SU-DHL-6 (cell line): ENCODE measurements around the gene VPS13D.

Source experiments
- H2AFZ ChIP-seq: fragments of 200-600 bp; sonication (generic); 2 replicates; pipeline ENCODE4 v1.6.1; 2014; ENCODE audit warnings: low read depth, mild to moderate bottlenecking, moderate library complexity, mixed read lengths, antibody characterized with exemption, low read length; ENCODE audit not compliant: severe bottlenecking
- H3F3A ChIP-seq: fragments of 200-600 bp; shearing (Covaris generic); 2 replicates; pipeline ENCODE4 v1.6.0; 2016; ENCODE audit warnings: antibody characterized with exemption, mild to moderate bottlenecking; ENCODE audit not compliant: insufficient read depth
- H3K27ac ChIP-seq: fragments of 200-600 bp; sonication (generic); 2 replicates; pipeline ENCODE4 v1.5.1; 2016; ENCODE audit warnings: low read depth, mild to moderate bottlenecking, low read length, moderate library complexity, mixed read lengths
- H3K27me3 ChIP-seq: fragments of 200-600 bp; sonication (generic), shearing (Covaris generic); 2 replicates; pipeline ENCODE4 v1.6.0; 2014; ENCODE audit warnings: mild to moderate bottlenecking, low read length
- H3K36me3 ChIP-seq: fragments of 200-600 bp; sonication (generic); 2 replicates; pipeline ENCODE4 v1.6.1; 2014; ENCODE audit warnings: mild to moderate bottlenecking, low read length, mixed read lengths
- H3K4me2 ChIP-seq: fragments of 300-600, 200-600 bp; shearing (Covaris generic), sonication (generic); 2 replicates; pipeline ENCODE4 v1.6.0; 2014; ENCODE audit warnings: low read length, low read depth, mild to moderate bottlenecking; ENCODE audit not compliant: poor library complexity, severe bottlenecking
- H3K4me3 ChIP-seq: fragments of 200-600 bp; sonication (generic); 2 replicates; pipeline ENCODE4 v1.5.1; 2014; ENCODE audit warnings: antibody characterized with exemption, low read length, mild to moderate bottlenecking, mixed read lengths; ENCODE audit not compliant: insufficient read depth, poor library complexity, severe bottlenecking
- H3K79me2 ChIP-seq: fragments of 200-600 bp; sonication (generic); 2 replicates; pipeline ENCODE4 v1.6.1; 2014; ENCODE audit warnings: mild to moderate bottlenecking, low read length, moderate library complexity; ENCODE audit not compliant: insufficient read depth
- H3K9ac ChIP-seq: fragments of 200-600 bp; sonication (generic); 2 replicates; pipeline ENCODE4 v1.7.0; 2014; ENCODE audit warnings: mild to moderate bottlenecking, low read length
- H3K9me2 ChIP-seq: fragments of 200-600 bp; sonication (generic); replicated peaks from 2 replicates; pipeline ENCODE4 v1.6.1; 2014; ENCODE audit warnings: low read length; ENCODE audit not compliant: insufficient read depth
- H3K9me3 ChIP-seq: fragments of 200-600 bp; sonication (generic); 2 replicates; pipeline ENCODE4 v1.6.1; 2014; ENCODE audit warnings: low read length, mixed read lengths; ENCODE audit not compliant: insufficient read depth
- H4K20me1 ChIP-seq: fragments of 200-600 bp; sonication (generic); 2 replicates; pipeline ENCODE4 v1.6.1; 2014; ENCODE audit warnings: low read depth, mild to moderate bottlenecking, antibody characterized with exemption, low read length, moderate library complexity, mixed read lengths
- CTCF ChIP-seq: fragments of 200-600 bp; sonication (generic); IDR thresholded peaks from one replicate; pipeline ENCODE4 v1.5.1; 2017; ENCODE audit warnings: antibody characterized with exemption, mild to moderate bottlenecking, low read length, moderate library complexity; ENCODE audit not compliant: insufficient read depth, poor library complexity, severe bottlenecking
- EZH2phosphoT487 ChIP-seq: fragments of 200-600 bp; sonication (generic), shearing (Covaris generic); conservative IDR thresholded peaks from 2 replicates; pipeline ENCODE4 v1.6.1; 2018; ENCODE audit warnings: mild to moderate bottlenecking, antibody characterized with exemption, low read length, moderate library complexity, mixed read lengths

VPS13D gene

GRCh38 chr1:12439073-12439472 lies 209.2 kb downstream of the VPS13D start:
- H3K4me2 ChIP-seq = no peak overlapping the region
- no peak overlapping the region for H3K4me3 ChIP-seq
- H3K27ac ChIP-seq = no peak overlapping the region

GRCh38 chr1:12441414-12442105 lies 211.7 kb downstream of the VPS13D start:
- Histone ChIP-seq H3K4me3 (no peak overlapping the region), H3F3A (no peaks in the 10 kb centered on the region), H3K79me2 (no peaks in the 10 kb centered on the region)

More at GRCh38 chr1:12439073-12439472, 209.2 kb downstream of the VPS13D start:
- Histone ChIP-seq H2AFZ (no peak overlapping the region), H3K9ac (no peak overlapping the region), H3F3A (no peaks in the 10 kb centered on the region), H3K36me3 (no peaks in the 10 kb centered on the region), H3K79me2 (no peaks in the 10 kb centered on the region), H3K27me3 (no peaks in the 10 kb centered on the region), H3K9me2 (no peaks in the 10 kb centered on the region), H3K9me3 (no peaks in the 10 kb centered on the region), H4K20me1 (no peaks in the 10 kb centered on the region)
- no peak for TF ChIP-seq CTCF
- TF ChIP-seq EZH2phosphoT487 = no peak

GRCh38 chr1:12442217-12442616 lies 212.4 kb downstream of the VPS13D start:
- H2AFZ ChIP-seq = no peak overlapping the region
- no peaks in the 10 kb centered on the region for H4K20me1 ChIP-seq
- no peaks in the 10 kb centered on the region for H3K9me2 ChIP-seq
- no peaks in the 10 kb centered on the region for H3K36me3 ChIP-seq
- no peaks in the 10 kb centered on the region for H3K9me3 ChIP-seq
- no peak overlapping the region for H3K27ac ChIP-seq
- no peak overlapping the region for H3K4me2 ChIP-seq
- TF ChIP-seq CTCF (no peak), EZH2phosphoT487 (no peak)
- no peak overlapping the region for H3K9ac ChIP-seq
- H3K4me3 ChIP-seq = no peak overlapping the region
- H3K79me2 ChIP-seq = no peaks in the 10 kb centered on the region
- H3K27me3 ChIP-seq = no peaks in the 10 kb centered on the region
- no peaks in the 10 kb centered on the region for H3F3A ChIP-seq

More at GRCh38 chr1:12441414-12442105, 211.7 kb downstream of the VPS13D start:
- no peaks in the 10 kb centered on the region for H3K36me3 ChIP-seq
- H3K9me2 ChIP-seq = no peaks in the 10 kb centered on the region
- H3K9ac ChIP-seq = no peak overlapping the region
- no peak overlapping the region for H3K27ac ChIP-seq
- no peak overlapping the region for H2AFZ ChIP-seq
- no peaks in the 10 kb centered on the region for H3K27me3 ChIP-seq
- no peak for TF ChIP-seq EZH2phosphoT487
- no peak for TF ChIP-seq CTCF
- H4K20me1 ChIP-seq = no peaks in the 10 kb centered on the region
- H3K4me2 ChIP-seq = no peak overlapping the region
- H3K9me3 ChIP-seq = no peaks in the 10 kb centered on the region
